Globus pallidus (tissue), 1 donor: ENCODE measurements around the gene PDE1A.
"Not testable (repeated sequence)": the region's sequence is repeated elsewhere in the genome, so short reads cannot be mapped to it uniquely, and the experiment has no call there.

ENCODE experiments used
- DNase-seq: peaks from one replicate; pipeline ENCODE4 v3.0.0-alpha.2; 2015; ENCODE audit warnings: low spot score

PDE1A gene

GRCh38 chr2:182406221-182406620, 20.6 kb downstream of the PDE1A start:
- DNase-seq = no peak

- no peak for DNase-seq
Observed at GRCh38 chr2:182404975-182405561, 21.8 kb downstream of the PDE1A start.

DNA sequence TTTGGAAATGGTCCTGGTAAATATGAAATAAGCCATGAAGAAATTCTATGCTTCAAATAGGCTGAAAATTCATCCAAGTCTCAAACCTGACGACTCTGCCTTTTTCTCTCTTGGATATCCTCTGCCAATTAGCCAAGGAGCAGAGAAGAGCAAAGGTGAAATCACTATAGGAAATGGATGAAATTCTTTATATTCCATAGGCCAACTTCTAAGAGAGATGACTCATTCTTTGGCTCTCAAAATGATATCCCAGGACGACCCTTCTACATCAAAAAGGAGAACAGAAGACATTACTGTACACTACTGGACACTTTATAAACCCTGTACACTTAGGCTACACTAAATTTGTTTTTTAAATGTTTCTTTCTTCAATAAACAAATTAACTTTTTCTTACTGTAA, 22.7 kb downstream of the PDE1A start:
- DNase-seq = no peak

DNA sequence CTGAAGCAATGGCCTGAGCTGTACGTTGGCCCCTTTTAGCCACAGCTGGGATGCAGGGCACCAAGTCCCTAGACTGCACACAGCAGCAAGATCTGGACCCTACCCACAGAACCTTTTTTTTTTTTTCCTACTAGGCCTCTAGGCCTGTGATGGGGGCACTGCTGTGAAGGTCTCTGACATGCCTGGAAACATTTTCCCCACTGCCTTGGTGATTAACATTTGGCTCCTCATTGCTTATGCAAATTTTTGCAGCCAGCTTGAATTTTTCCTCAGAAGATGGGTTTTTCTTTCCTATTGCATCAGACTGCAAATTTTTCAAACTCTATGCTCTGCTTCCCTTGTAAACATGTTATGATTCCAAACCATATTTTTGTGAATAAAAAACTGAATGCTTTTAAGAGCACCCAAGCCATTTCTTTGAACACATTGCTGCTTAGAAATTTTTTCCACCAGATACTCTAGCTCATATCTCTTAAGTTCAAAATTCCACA, 33.5 kb downstream of the PDE1A start:
- DNase-seq = no peak

GRCh38 chr2:182391443-182391842, 35.4 kb downstream of the PDE1A start:
- DNase-seq = no peak

DNA sequence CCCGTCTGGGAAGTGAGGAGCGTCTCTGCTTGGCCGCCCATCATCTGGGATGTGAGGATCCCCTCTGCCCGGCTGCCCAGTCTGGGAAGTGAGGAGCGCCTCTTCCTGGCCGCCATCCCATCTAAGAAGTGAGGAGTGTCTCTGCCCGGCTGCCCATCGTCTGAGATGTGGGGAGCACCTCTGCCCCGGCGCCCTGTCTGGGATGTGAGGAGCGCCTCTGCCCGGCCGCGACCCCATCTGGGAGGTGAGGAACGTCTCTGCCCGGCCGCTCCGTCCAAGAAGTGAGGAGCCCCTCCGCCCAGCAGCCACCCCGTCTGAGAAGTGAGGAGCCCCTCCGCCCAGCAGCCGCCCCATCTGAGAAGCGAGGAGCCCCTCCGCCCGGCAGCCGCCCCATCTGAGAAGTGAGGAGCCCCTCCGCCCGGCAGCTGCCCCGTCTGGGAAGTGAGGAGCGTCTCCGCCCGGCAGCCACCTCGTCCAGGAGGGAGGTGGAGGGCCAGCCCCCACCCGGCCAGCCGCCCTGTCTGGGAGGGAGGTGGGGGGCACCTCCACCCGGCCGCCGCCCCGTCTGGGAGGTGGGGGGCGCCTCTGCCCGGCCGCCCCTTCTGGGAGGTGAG, 40.5 kb downstream of the PDE1A start:
- DNase-seq = not testable (repeated sequence)

DNA sequence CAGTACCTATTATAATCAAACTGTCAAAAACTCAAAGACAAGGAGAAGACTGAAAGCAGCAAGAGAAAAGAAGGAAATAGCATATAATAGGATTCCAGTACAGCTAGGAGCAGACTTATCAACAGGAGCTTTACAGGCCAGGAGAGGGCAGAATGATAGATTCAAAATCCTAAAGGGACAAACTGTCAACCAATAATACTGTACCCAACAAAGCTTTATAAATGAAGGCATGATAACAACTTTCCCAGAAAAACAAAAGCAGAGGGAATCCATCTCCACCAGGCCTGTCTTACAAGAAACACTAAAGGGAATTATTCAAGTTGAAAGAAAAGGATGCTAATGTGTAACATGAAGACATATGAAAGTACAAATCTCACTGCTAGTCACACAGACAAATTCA, 42.0 kb downstream of the PDE1A start:
- DNase-seq = no peak

DNA sequence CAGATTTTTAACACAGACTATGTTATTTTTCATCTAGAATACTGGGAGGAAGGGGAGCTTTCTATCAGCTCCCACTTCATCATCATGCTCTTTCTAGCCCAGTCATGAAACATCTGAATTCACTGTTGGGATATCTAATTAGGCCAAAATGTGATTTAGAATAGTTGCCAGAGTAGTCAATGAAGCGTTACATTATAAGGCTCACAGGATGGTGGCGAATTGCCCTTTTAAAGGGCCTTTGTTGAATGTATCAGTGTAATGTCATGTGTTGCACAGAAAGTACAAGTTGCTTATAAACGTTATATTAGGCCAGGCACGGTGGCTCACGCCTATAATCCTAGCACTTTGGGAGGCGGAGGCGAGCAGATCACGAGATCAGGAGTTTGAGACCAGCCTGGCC, 45.6 kb downstream of the PDE1A start:
- DNase-seq = no peak

GRCh38 chr2:182379241-182379640, 47.6 kb downstream of the PDE1A start:
- no peak for DNase-seq

DNA sequence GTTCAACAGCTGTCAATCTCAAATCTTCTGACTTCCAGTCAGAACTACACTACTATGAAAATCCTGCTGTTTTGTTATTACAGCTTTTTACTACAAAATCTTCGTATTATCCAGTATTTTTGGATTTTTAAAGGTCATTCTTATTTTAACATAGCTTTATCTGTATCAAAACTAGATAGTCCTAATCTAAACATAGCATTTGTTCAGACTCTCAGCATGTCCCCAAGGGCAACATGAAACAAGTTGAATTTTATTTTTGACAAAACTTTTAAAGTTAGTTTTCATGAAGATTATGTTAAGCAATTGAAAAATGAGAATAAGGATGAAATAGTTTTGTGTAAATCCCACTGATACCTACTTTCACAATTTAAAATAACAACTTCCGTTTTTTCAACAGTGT, 48.1 kb downstream of the PDE1A start:
- no peak for DNase-seq

DNA sequence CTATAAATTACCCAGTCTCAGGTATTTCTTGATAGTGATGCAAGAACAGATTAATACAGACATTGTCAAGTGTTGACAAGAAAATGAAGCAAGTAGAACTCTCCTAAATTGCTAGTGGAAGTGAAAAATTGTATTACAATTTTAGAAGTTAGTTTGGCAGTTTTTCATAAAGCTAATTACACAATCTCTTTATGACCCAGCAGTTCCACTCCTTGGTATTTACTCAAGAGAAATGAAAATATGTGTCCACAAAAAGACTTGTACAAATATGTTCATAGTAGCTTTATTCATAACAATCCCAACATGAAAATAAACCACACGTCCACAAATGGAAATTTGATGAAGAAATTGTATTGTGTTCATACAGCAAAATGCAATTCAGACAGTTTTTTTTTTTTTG, 49.4 kb downstream of the PDE1A start:
- no peak for DNase-seq

- DNase-seq = no peak
Observed at GRCh38 chr2:182375862-182376261, 51.0 kb downstream of the PDE1A start.

DNA sequence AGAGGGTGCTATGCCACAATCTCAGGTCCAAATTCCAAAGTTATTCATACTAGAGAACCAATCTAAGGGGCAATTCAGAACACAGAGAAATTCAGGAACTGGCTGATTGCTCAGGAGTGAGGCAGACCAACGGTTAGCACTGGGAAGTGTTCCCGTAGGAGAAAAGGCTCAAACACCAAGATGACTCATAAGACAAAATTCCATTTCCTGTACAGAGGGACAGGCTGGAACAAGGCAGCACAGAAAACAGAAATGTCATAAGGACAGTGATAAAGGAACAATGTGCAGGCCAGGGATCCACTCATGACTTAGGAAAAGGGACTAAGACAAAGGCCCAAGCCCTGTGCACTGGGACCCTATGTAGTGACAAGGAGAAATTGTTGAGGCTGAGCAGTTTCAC, 54.2 kb downstream of the PDE1A start:
- no peak for DNase-seq

DNA sequence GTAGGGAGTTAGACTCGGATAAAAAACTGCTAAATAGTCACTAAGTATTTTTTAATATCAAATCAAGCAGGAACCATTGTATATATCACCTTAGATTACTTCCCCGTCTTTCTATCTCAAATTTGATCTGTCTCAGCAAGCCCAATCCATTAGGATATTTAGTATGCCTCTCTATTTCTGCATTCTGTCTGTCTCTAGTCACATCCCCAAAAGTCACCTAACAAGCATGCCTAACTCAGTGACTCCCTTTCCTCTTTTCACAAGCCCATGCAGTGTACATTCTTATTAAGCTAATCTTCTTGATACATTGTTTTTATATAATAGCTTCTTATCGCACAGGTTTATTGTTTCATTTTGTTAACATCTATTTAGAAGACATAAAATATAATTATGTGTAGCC, 57.8 kb downstream of the PDE1A start:
- DNase-seq = no peak

DNA sequence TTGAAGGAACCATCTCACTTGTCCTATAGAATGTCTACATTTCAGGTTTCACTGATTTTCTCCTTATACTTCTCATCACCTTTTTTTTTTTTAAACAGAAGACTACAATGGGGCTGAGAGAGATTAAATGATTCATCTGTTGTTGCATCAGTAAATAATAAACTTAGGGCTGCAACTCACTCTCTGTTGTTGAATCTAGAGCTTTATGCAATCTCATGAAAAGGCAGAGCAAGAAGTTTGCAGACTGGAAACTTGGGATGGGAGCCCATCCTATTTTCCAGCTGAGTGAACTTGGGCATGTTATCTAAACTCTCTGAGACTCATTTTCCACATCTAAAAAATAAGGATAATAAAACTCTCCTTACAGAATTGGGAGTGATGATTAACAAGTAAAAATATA, 58.4 kb downstream of the PDE1A start:
- DNase-seq = no peak

- no peak for DNase-seq
Observed at GRCh38 chr2:182367401-182367800, 59.4 kb downstream of the PDE1A start.

DNA sequence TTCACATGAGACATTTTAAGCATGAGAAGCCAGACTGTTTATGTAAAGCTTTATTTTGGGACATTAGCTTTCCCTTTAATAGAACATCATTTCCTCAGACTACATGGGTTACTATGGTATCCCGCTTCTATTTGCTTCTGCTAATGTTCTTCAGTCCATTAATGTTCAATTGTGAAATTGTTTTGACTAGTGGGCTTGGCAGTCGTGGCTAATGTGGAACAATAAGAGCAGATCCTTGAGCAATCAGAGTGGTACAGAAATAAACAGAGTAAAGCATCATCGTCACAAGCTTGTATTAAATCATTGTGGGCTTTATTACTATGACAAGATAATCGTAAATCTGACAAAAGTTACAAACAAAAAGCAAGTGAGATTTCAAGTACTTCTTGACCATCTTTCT, 60.2 kb downstream of the PDE1A start:
- DNase-seq = no peak

DNA sequence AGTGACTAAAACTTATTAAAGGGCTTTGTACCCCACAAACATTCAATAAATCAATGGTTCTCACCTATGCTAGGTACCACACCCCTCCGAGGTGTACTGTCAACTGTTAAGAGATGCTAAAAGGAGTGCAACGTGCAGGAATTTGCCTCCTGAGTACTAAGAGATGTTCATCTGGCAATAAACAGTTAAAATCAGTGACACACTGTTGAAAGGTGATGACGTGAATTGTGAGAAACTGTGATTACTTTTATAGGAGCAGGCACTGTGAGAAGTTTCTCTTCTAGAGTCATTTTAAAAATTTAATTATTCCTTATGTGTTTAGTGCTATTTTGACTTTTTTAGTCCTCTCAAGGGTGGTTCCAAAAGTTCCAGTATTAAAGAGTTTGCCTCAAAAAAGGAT, 61.0 kb downstream of the PDE1A start:
- no peak for DNase-seq

- DNase-seq = no peak
Observed at GRCh38 chr2:182361477-182361876, 65.4 kb downstream of the PDE1A start.

- no peak for DNase-seq
Observed at GRCh38 chr2:182360663-182361260, 66.1 kb downstream of the PDE1A start.

DNA sequence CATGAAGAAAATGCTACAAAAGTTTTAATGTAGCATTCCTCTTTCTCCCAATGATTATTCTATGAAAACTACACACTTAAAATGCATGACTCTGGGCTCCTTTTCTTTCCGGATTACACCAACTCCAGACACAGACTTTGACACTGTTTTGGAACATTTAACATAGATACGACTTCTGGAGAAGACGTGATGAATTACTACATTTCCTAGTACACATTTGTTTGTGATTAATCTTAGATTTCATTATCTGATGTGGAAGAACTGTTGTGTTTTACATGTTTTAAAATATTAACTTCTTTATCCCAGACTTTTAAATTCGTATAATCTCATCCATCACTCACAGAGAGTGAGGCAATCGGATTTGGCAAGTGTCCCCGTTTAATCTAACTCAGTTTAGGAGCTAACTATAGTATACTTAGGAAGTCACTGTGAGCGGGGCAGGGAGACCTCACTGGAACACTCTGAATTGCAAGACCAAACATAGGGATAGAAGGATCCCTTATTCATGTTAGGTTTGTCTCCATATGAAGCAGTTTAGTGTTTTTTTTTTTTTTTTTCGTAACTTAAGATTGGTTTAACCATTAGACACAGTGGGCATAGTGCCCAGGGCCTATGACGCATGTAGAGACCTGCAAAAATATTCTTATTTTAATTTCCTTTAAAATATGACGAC, 66.7 kb downstream of the PDE1A start:
- DNase-seq = no peak

GRCh38 chr2:182359027-182359989, 67.5 kb downstream of the PDE1A start:
- DNase-seq = no peak
